Measurements from ENCODE around the gene GNLY.
"Not testable (repeated sequence)": the region's sequence is repeated elsewhere in the genome, so short reads cannot be mapped to it uniquely, and the experiment has no call there.

The GNLY gene

GRCh38 chr2:85694052-85695025 is at the start of gene GNLY:
Gene GNLY, plus strand, starts transcription at chr2:85694358. Its CDS starts 61 bp downstream, at chr2:85694419.
- no peak for DNase-seq

- DNase-seq, result no peak
Measured at GRCh38 chr2:85644909-85645308, 49.2 kb upstream of the GNLY start.

- no peak for DNase-seq
Measured at GRCh38 chr2:85646166-85646565, 48.0 kb upstream of the GNLY start.

- DNase-seq, result no peak
Measured at GRCh38 chr2:85647823-85648526, 46.2 kb upstream of the GNLY start.

GRCh38 chr2:85648619-85649018 is 45.5 kb upstream of the GNLY start:
- DNase-seq, result no peak

GRCh38 chr2:85649201-85650190 is 44.7 kb upstream of the GNLY start:
- DNase-seq, result no peak

- DNase-seq, result no peak
Measured at GRCh38 chr2:85650456-85650855, 43.7 kb upstream of the GNLY start.

GRCh38 chr2:85651097-85651496 is 43.1 kb upstream of the GNLY start:
- no peak for DNase-seq

GRCh38 chr2:85652056-85652455 is 42.1 kb upstream of the GNLY start:
- no peak for DNase-seq

GRCh38 chr2:85653996-85654395 is 40.2 kb upstream of the GNLY start:
- DNase-seq, result no peak

GRCh38 chr2:85655961-85656417 is 38.2 kb upstream of the GNLY start:
- no peak for DNase-seq

GRCh38 chr2:85656468-85656867 is 37.7 kb upstream of the GNLY start:
- DNase-seq, result no peak

GRCh38 chr2:85657399-85657798 is 36.8 kb upstream of the GNLY start:
- not testable (repeated sequence) for DNase-seq

GRCh38 chr2:85659324-85659981 is 34.7 kb upstream of the GNLY start:
- no peak for DNase-seq

GRCh38 chr2:85660301-85660700 is 33.9 kb upstream of the GNLY start:
- not testable (repeated sequence) for DNase-seq

- no peak for DNase-seq
Measured at GRCh38 chr2:85660725-85661124, 33.4 kb upstream of the GNLY start.

GRCh38 chr2:85661139-85661858 is 32.9 kb upstream of the GNLY start:
- DNase-seq, result no peak

GRCh38 chr2:85662899-85663593 is 31.1 kb upstream of the GNLY start:
- DNase-seq, result no peak

- no peak for DNase-seq
Measured at GRCh38 chr2:85663594-85664565, 30.3 kb upstream of the GNLY start.
